ENCODE data around the gene KBTBD12.

The KBTBD12 gene

DNA sequence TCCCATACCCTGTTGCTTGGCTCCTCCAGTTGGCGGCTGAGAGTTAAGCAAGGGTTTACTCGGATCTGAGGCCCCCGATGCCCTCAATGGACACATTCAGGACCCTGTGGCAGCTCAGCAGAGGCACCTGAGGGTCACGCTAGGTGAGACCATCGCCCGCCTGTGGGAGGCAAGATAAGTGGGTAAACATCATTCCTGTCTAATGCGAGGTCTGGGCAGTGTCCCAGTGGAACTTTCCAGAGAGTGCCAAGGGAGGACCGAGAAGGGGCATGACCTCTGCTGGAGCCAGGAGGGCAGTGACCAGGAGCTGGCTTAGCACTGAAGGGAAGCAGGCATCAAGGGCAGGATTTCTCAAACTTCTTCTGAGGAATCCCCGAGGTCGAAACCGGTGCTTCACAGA, 71.8 kb downstream of the KBTBD12 start:
- DNase-seq, result no peak

GRCh38 chr3:127987309-127987995, 72.4 kb downstream of the KBTBD12 start:
- DNase-seq, result no peak

DNA sequence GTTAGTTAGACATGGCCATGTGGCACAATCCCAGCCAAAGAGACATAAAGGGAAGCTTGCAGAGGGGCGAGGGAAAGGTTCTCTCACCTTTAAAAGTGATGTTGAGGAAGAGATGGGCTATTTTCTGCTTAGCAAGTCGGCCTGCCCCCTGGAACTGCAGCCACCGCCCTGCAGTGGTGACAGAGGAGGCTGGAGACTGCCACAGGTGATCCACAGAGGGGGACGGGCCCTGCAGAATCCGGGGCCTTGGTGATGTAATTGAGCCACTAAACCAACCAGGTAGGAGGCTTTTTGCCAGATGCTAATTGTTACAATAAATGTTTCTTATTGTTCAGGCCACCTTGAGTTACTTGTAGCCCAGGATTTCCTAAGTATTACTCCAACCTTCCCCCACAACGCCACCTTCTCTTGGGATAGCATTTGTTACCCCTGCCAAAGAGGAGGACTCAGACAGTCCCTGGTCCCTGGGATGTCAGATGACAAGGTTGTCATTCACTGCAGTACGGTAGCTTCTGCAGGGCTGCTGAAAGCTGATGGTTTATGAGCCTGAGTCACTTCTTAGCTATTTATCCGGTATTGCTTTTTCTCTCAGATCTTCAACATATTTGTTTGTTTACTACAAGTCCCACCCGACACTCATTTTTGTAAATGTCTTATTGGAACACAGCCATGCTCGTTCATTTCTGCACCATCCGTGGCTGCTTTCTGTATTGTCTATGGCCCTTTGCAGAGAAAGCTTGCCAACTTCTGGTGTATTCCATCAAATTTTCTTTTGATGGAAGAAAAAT, 73.9 kb downstream of the KBTBD12 start:
- DNase-seq, result no peak

DNA sequence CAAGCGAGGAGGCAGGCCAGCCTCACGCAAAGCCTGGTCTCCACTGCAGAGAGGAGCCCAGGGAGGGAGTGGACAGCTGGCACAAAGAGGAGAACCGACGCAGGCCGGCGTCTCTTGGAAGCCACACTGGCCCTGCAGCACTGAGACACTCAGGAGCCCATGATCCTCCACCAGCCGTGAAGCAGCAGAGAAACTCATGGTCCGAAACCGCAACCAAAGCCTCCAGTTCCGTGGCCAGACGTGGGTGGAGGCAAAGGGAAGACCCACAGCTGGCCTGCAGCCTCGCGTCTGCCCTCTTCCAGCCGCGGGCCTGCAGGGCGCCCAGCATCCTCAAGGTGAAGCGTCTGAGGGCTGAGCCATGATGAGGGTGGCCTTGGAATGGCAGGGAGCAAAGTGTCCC, 75.0 kb downstream of the KBTBD12 start:
- no peak for DNase-seq

- no peak for DNase-seq
Observed at GRCh38 chr3:127990461-127990860, 75.4 kb downstream of the KBTBD12 start.

GRCh38 chr3:127991251-127991650, 76.2 kb downstream of the KBTBD12 start:
- no peak for DNase-seq

- DNase-seq, result no peak
Observed at GRCh38 chr3:127991681-127992080, 76.6 kb downstream of the KBTBD12 start.

GRCh38 chr3:127992127-127992526, 77.1 kb downstream of the KBTBD12 start:
- DNase-seq, result no peak

DNA sequence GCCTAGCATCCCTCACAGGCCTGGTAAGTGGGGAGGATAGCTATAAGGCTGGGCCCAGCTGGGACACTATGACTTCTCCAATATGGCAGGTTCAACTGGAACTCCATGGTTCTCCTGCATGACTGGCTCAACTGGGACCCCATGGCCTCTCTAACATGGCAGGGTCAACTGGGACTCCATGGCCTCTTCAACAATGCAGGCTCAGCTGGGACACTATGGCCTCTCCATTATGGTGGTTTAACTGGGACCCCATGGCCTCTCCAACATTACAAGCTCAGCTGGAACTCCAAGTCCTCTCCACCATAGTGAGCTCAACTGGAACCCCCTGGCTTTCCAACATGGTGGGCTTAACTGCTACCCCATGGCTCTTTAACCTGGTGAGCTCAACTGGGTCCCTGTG, 79.0 kb downstream of the KBTBD12 start:
- DNase-seq, result no peak

DNA sequence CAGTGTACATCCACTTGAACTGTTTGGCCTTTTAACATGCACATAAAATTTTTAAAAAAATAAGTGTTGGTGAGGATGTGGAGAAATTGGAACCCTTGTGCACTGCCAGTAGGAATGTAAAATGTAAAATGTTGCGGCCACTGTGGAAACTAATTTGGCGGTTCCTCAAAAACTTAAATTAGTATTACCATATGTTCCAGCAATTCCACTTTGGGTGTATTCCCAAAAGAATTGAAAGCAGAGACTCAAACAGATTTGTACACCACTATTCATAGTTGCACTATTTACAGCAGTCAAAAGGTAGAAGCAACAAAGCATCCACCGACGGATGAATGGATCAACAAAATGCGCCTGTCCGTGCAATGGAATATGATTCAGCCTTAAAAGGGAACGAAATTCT, 82.0 kb downstream of the KBTBD12 start:
- DNase-seq, result no peak

GRCh38 chr3:127997961-127998360, 82.9 kb downstream of the KBTBD12 start:
- DNase-seq, result no peak

DNA sequence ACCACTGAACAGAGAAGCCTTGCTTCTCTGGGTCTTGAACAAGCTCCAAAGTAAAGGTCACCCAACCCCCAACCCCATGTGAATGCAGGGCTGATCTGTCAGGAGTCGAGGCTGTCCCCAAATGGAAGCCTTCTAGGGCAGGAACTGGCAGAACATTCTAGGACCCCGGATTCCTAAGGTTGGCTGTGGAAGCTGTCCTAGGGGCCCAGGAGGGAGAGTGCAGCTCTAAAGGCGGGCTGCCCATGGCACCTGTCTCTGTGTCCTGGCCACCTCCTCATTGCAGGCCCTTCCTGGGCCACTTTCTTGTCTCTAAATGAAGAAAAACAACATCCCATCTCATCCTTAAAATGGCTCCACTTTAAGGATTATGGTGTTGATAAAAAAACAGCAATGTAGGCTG, 83.6 kb downstream of the KBTBD12 start:
- DNase-seq, result no peak

DNA sequence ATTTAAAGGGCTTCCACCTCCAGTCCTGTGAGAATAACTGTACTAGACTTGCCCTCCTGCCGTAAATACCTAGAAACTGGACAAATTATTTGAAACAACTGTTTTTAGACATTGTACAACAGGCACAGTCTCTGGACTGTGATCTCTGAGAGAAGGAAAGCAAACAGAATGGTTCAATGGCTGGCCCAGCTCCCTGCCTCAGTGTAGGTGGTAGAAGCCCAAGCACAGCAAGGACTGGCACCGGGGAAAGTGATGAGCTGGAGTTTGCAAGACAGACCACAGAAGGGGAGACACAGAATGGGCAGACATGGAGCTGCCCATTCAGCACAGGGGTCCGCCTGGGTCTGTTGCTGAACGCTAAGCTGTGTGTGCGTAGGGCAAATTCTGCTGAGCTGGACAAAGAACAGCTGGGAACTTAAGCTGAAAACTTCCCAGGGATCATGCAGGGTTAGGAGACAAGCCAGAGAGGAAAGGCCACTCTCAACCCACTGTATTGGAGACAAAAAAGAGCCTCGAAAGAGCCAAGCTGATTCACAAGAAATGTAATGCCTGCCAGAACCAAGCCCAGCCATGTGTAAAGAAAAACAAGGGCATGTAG, 84.6 kb downstream of the KBTBD12 start:
- no peak for DNase-seq

GRCh38 chr3:128001576-128001975, 86.5 kb downstream of the KBTBD12 start:
- DNase-seq, result no peak

GRCh38 chr3:128004661-128005060, 89.6 kb downstream of the KBTBD12 start:
- DNase-seq, result no peak

GRCh38 chr3:128006061-128007032, 91.3 kb downstream of the KBTBD12 start:
- no peak for DNase-seq

DNA sequence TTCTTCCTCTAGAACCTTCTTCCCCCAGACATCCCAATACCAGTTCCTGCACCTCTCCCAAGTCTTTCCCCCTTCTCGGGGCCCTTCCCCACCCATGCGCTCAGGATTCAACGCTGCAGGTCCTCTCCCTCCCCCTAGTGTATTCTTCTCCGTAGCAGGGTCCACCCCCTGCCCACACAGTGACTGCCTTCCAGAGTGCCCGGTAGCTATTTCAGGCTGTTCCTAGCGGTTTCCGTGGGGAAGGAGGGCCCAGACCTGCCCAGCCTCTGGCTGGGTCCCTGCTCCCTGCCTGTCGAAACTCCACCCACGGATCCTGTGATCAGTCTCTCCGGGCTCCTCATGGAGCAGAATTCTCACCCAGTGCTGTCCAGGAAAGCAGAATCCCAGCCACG, 92.0 kb downstream of the KBTBD12 start:
- no peak for DNase-seq

GRCh38 chr3:128009952-128010846, 95.2 kb downstream of the KBTBD12 start:
- no peak for DNase-seq

DNA sequence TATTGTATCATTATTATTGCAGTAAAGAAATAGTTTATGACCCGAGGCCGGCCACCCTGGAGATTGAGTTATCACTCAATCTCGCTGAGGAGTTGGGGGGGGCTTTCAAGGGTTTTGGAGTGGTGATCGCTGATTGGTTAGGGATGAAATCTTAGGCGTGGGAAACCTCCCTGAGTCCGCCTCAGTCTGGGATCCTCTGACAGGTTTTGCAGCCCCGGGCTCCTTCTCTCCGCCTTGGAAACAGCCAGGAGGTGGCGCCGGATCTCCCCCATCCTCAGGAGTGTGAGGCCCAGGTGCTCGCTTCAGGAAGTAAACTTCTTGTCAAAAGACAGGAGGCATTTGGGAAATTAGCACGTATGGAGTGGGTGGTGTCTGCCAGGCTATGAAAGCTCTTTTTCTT, 96.1 kb downstream of the KBTBD12 start:
- no peak for DNase-seq

DNA sequence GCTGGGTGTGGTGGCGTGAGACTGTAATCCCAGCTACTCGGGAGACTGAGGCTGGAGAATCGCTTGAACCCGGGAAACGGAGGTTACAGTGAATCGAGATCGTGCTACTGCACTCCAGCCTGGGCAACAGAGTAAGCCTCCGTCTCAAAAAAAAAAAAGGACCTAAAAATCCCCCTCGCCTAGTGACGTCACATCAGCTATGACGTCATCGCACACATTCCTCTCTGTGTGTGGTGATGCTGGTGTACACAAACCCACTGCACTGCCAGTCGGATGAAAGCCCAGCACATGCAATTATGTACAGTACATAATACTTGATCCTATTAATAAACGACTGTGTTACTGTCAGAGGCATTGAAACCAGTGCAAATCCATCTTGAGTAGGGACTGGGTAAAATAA, 97.0 kb downstream of the KBTBD12 start:
- no peak for DNase-seq

DNA sequence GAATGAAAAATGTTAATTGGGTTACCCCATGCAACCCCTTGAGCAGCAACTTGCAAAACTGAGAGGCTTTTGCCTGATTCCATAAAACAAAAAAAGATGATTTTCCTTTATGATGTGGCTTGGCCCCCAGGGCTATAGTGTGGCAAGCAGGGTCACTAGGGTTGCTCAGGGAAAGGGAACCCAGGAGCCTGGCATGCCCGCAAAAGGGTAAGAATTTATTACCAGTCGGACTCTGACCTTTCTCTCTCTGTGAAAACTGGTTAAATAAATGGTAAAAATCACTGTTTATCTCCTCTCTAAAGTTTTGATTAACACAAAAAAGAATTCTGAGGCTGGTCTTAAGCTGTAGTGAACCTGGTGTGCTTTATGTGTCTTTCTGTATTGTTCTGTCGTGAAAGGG, 99.5 kb downstream of the KBTBD12 start:
- DNase-seq, result no peak

GRCh38 chr3:128016502-128016901, 101.5 kb downstream of the KBTBD12 start:
- DNase-seq, result no peak
